ENCODE data around the gene RNF125.

- TF ChIP-seq CTCF (IDR thresholded peaks at IDR 0.05) (no peak), TAF1 (IDR thresholded peaks at IDR 0.05; ENCODE audit: borderline replicate concordance, low read depth, low read length) (no peak), ZBTB33 (IDR thresholded peaks at IDR 0.05; ENCODE audit: borderline replicate concordance, low read depth) (no peak), RAD21 (IDR thresholded peaks at IDR 0.05; ENCODE audit: low read length) (no peak), YY1 (IDR thresholded peaks at IDR 0.05; ENCODE audit: low read depth) (no peak), POLR2AphosphoS5 (IDR thresholded peaks at IDR 0.05; ENCODE audit: low read depth, low read length) (no peak), REST (IDR thresholded peaks at IDR 0.05; ENCODE audit: low read depth, low read length) (no peak), MAX (IDR thresholded peaks at IDR 0.05; ENCODE audit: low read depth) (no peak), PBX3 (IDR thresholded peaks at IDR 0.05) (no peak), EZH2phosphoT487 (IDR thresholded peaks at IDR 0.05; ENCODE audit: borderline replicate concordance, low read depth) (no peak)
Measured at GRCh38 chr18:31973929-31974546, 44.6 kb upstream of the RNF125 start.
